ENCODE results near the gene IFI16.

Gene IFI16

GRCh38 chr1:159088050-159088449 lies 78.3 kb downstream of the IFI16 start:
- no peaks in the 10 kb centered on the region for H3K9me3 ChIP-seq (ENCODE audit: insufficient read depth, low read length)
- H3K4me3 ChIP-seq (ENCODE audit: insufficient read length, low read depth) = no peak overlapping the region
- no peaks in the 10 kb centered on the region for H3K4me1 ChIP-seq (ENCODE audit: insufficient read depth, insufficient read length)
- TF ChIP-seq YY1 (IDR thresholded peaks at IDR 0.05; ENCODE audit: insufficient read depth, insufficient read length) (no peak), SUZ12 (IDR thresholded peaks at IDR 0.05; ENCODE audit: extremely low read depth, insufficient read depth, insufficient read length) (no peak), ZNF274 (IDR thresholded peaks at IDR 0.05; ENCODE audit: low read depth, low read length) (no peak)
- H3K9ac ChIP-seq (ENCODE audit: insufficient read length, low read depth) = no peak overlapping the region
- DNase-seq (ENCODE audit: low read depth, low spot score) = no peak
- H3K36me3 ChIP-seq (ENCODE audit: insufficient read depth, insufficient read length, low read length) = no peaks in the 10 kb centered on the region
- no peaks in the 10 kb centered on the region for H3K27me3 ChIP-seq (ENCODE audit: insufficient read depth, insufficient read length)

GRCh38 chr1:159088546-159089183 lies 79.0 kb downstream of the IFI16 start:
- DNase-seq (ENCODE audit: low read depth, low spot score) = no peak
- Histone ChIP-seq H3K9me3 (ENCODE audit: insufficient read depth, low read length) (no peaks in the 10 kb centered on the region), H3K36me3 (ENCODE audit: insufficient read depth, insufficient read length, low read length) (no peaks in the 10 kb centered on the region), H3K9ac (ENCODE audit: insufficient read length, low read depth) (no peak overlapping the region), H3K27me3 (ENCODE audit: insufficient read depth, insufficient read length) (no peaks in the 10 kb centered on the region), H3K4me1 (ENCODE audit: insufficient read depth, insufficient read length) (no peaks in the 10 kb centered on the region), H3K4me3 (ENCODE audit: insufficient read length, low read depth) (no peak overlapping the region)
- TF ChIP-seq ZNF274 (IDR thresholded peaks at IDR 0.05; ENCODE audit: low read depth, low read length) (no peak), YY1 (IDR thresholded peaks at IDR 0.05; ENCODE audit: insufficient read depth, insufficient read length) (no peak), SUZ12 (IDR thresholded peaks at IDR 0.05; ENCODE audit: extremely low read depth, insufficient read depth, insufficient read length) (no peak)

GRCh38 chr1:159089184-159089791 lies 79.6 kb downstream of the IFI16 start:
- H3K4me1 ChIP-seq (ENCODE audit: insufficient read depth, insufficient read length) = no peaks in the 10 kb centered on the region
- H3K9ac ChIP-seq (ENCODE audit: insufficient read length, low read depth) = no peak overlapping the region
- no peak overlapping the region for H3K4me3 ChIP-seq (ENCODE audit: insufficient read length, low read depth)
- TF ChIP-seq YY1 (IDR thresholded peaks at IDR 0.05; ENCODE audit: insufficient read depth, insufficient read length) = no peak
- no peak for TF ChIP-seq ZNF274 (IDR thresholded peaks at IDR 0.05; ENCODE audit: low read depth, low read length)
- no peak for TF ChIP-seq SUZ12 (IDR thresholded peaks at IDR 0.05; ENCODE audit: extremely low read depth, insufficient read depth, insufficient read length)
- DNase-seq (ENCODE audit: low read depth, low spot score) = peak; percentile 18
- H3K36me3 ChIP-seq (ENCODE audit: insufficient read depth, insufficient read length, low read length) = no peaks in the 10 kb centered on the region
- H3K9me3 ChIP-seq (ENCODE audit: insufficient read depth, low read length) = no peaks in the 10 kb centered on the region
- no peaks in the 10 kb centered on the region for H3K27me3 ChIP-seq (ENCODE audit: insufficient read depth, insufficient read length)

DNA sequence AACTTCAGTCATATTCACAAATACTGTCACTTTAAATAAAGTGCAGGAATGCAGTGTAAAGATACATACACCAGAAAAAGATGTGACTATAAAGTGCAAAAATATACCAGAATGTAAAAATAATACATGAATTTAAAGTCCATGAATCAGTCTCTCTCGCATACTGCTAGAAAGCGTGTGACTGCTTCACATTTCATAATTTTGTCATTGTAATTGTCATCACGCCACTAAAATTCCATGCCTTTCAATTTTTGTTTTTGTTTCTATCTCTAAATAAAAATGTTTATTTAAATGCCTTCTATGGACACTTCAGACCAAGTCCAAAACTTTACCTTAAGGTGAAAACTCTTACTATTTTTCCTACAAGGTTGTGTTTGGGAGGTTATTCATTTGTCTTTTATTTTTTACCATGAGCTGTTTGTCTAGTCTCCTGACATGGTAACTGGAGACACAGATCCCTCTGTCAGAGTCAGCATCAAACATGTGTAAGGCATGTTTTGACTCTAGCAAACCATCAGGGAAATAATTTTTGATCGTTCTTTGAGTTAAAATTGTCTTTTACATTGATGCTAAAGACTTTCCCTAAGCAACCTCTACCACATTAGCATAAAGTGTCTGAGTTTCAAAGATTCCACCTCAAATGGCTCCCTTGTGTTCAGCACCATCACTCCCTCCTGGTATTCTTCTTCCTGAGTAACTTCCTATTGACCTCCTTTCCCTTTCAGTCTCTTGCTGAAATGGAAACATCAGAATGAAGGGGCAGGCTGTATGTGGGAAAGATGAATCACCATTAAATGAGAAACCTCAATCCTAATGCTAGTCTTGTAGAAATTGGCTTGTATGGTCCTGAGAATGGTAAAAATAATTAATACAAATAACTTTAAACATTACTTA lies 80.8 kb downstream of the IFI16 start:
- no peaks in the 10 kb centered on the region for H3K27me3 ChIP-seq (ENCODE audit: insufficient read depth, insufficient read length)
- no peak for DNase-seq (ENCODE audit: low read depth, low spot score)
- no peaks in the 10 kb centered on the region for H3K36me3 ChIP-seq (ENCODE audit: insufficient read depth, insufficient read length, low read length)
- H3K4me1 ChIP-seq (ENCODE audit: insufficient read depth, insufficient read length) = no peaks in the 10 kb centered on the region
- no peaks in the 10 kb centered on the region for H3K9me3 ChIP-seq (ENCODE audit: insufficient read depth, low read length)
- no peak overlapping the region for H3K4me3 ChIP-seq (ENCODE audit: insufficient read length, low read depth)
- TF ChIP-seq SUZ12 (IDR thresholded peaks at IDR 0.05; ENCODE audit: extremely low read depth, insufficient read depth, insufficient read length) (no peak), YY1 (IDR thresholded peaks at IDR 0.05; ENCODE audit: insufficient read depth, insufficient read length) (no peak), ZNF274 (IDR thresholded peaks at IDR 0.05; ENCODE audit: low read depth, low read length) (no peak)
- H3K9ac ChIP-seq (ENCODE audit: insufficient read length, low read depth) = no peak overlapping the region

GRCh38 chr1:159091180-159091560 lies 81.5 kb downstream of the IFI16 start:
- no peak overlapping the region for H3K4me3 ChIP-seq (ENCODE audit: insufficient read length, low read depth)
- H3K27me3 ChIP-seq (ENCODE audit: insufficient read depth, insufficient read length) = no peaks in the 10 kb centered on the region
- TF ChIP-seq SUZ12 (IDR thresholded peaks at IDR 0.05; ENCODE audit: extremely low read depth, insufficient read depth, insufficient read length) (no peak), YY1 (IDR thresholded peaks at IDR 0.05; ENCODE audit: insufficient read depth, insufficient read length) (no peak), ZNF274 (IDR thresholded peaks at IDR 0.05; ENCODE audit: low read depth, low read length) (no peak)
- no peaks in the 10 kb centered on the region for H3K4me1 ChIP-seq (ENCODE audit: insufficient read depth, insufficient read length)
- H3K36me3 ChIP-seq (ENCODE audit: insufficient read depth, insufficient read length, low read length) = no peaks in the 10 kb centered on the region
- no peak for DNase-seq (ENCODE audit: low read depth, low spot score)
- H3K9ac ChIP-seq (ENCODE audit: insufficient read length, low read depth) = no peak overlapping the region
- H3K9me3 ChIP-seq (ENCODE audit: insufficient read depth, low read length) = no peaks in the 10 kb centered on the region

GRCh38 chr1:159091607-159092031 lies 81.9 kb downstream of the IFI16 start:
- no peak for DNase-seq (ENCODE audit: low read depth, low spot score)
- no peak overlapping the region for H3K4me3 ChIP-seq (ENCODE audit: insufficient read length, low read depth)

More at GRCh38 chr1:159091607-159092031, 81.9 kb downstream of the IFI16 start:
- H3K4me1 ChIP-seq (ENCODE audit: insufficient read depth, insufficient read length) = no peaks in the 10 kb centered on the region
- H3K36me3 ChIP-seq (ENCODE audit: insufficient read depth, insufficient read length, low read length) = no peaks in the 10 kb centered on the region
- H3K9me3 ChIP-seq (ENCODE audit: insufficient read depth, low read length) = no peaks in the 10 kb centered on the region
- TF ChIP-seq YY1 (IDR thresholded peaks at IDR 0.05; ENCODE audit: insufficient read depth, insufficient read length) (no peak), ZNF274 (IDR thresholded peaks at IDR 0.05; ENCODE audit: low read depth, low read length) (no peak), SUZ12 (IDR thresholded peaks at IDR 0.05; ENCODE audit: extremely low read depth, insufficient read depth, insufficient read length) (no peak)
- no peak overlapping the region for H3K9ac ChIP-seq (ENCODE audit: insufficient read length, low read depth)
- no peaks in the 10 kb centered on the region for H3K27me3 ChIP-seq (ENCODE audit: insufficient read depth, insufficient read length)

Measured in NT2/D1 (cell line).